ENCODE measurements around the gene SCAMP2.

DNA sequence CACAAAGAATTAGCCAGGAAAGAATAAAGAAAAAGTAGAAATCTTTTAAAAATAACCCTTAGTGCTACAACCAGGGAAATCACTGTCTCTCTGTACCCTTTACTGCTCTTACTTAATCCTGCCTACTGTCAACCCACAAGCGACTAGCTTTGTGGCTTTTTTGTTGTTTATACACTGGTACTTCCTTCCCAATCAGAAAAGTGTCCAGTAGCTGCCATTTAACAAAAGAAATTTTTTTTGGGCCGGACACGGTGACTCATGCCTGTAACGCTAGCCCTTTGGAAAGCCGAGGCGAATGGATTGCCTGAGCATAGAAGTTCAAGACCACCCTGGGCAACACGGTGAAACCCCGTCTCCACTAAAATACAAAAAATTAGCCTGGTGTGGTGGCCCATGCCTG is 47.3 kb upstream of the SCAMP2 start:
- TF ChIP-seq, protein P1, sequence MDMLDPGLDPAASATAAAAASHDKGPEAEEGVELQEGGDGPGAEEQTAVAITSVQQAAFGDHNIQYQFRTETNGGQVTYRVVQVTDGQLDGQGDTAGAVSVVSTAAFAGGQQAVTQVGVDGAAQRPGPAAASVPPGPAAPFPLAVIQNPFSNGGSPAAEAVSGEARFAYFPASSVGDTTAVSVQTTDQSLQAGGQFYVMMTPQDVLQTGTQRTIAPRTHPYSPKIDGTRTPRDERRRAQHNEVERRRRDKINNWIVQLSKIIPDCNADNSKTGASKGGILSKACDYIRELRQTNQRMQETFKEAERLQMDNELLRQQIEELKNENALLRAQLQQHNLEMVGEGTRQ (CRISPR knock-in tag; IDR thresholded peaks at IDR 0.05): no peak
- TF ChIP-seq, protein P2, sequence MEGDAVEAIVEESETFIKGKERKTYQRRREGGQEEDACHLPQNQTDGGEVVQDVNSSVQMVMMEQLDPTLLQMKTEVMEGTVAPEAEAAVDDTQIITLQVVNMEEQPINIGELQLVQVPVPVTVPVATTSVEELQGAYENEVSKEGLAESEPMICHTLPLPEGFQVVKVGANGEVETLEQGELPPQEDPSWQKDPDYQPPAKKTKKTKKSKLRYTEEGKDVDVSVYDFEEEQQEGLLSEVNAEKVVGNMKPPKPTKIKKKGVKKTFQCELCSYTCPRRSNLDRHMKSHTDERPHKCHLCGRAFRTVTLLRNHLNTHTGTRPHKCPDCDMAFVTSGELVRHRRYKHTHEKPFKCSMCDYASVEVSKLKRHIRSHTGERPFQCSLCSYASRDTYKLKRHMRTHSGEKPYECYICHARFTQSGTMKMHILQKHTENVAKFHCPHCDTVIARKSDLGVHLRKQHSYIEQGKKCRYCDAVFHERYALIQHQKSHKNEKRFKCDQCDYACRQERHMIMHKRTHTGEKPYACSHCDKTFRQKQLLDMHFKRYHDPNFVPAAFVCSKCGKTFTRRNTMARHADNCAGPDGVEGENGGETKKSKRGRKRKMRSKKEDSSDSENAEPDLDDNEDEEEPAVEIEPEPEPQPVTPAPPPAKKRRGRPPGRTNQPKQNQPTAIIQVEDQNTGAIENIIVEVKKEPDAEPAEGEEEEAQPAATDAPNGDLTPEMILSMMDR (IDR thresholded peaks at IDR 0.05): no peak

Measured in WTC11 (cell line).